ENCODE data around the gene CHCHD6. TPM values are rescaled to one million over a fixed set of nuclear protein-coding genes. Genes with fewer than 3 reads are reported as not detected.

Gene CHCHD6
- total RNA-seq, 4 donors from 2014 or later, result 2.0 to 11.5 (median 10.0) TPM

DNA sequence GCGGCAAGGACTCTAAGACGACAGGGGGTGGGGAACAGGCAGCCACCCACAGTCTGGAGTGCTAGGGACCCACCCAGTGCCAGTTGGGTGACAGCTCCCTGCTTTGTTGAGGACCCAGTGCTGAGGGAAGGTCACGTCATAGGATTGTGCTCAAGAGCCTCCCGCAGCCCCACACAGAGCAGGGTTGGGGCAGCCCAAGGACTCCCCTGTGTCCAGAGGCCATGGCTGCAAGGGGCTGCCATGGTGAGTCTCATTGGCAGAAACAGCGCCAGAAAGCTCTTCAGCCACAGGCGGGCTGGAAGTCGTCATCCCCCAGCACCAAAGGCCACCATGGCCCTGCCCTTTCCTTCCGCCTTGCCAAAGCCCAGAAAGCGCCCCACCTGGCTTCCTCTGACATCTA lies 241.9 kb downstream of the CHCHD6 start:
- TF ChIP-seq, protein P1, sequence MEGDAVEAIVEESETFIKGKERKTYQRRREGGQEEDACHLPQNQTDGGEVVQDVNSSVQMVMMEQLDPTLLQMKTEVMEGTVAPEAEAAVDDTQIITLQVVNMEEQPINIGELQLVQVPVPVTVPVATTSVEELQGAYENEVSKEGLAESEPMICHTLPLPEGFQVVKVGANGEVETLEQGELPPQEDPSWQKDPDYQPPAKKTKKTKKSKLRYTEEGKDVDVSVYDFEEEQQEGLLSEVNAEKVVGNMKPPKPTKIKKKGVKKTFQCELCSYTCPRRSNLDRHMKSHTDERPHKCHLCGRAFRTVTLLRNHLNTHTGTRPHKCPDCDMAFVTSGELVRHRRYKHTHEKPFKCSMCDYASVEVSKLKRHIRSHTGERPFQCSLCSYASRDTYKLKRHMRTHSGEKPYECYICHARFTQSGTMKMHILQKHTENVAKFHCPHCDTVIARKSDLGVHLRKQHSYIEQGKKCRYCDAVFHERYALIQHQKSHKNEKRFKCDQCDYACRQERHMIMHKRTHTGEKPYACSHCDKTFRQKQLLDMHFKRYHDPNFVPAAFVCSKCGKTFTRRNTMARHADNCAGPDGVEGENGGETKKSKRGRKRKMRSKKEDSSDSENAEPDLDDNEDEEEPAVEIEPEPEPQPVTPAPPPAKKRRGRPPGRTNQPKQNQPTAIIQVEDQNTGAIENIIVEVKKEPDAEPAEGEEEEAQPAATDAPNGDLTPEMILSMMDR (IDR thresholded peaks at IDR 0.05; ENCODE audit: low read depth), result no peak

DNA sequence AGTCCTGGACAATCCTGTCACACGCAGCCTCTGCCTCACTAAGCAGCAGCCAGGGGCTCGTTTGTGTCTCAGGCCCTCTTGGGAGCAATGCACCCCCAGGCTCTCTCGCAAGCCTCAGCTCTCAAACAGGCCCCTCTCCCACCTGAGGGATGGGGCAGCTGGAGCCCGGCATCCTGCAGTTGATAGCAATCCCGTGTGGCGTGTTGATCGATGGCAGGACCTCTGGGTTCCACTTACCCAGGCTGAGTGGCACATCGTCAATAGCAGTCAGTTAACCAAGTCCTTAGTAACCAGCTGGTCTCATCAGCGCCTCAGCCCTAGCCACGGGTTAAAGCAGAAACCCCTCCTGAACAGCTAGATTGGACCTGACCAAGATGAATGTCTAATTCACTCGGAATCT lies 242.4 kb downstream of the CHCHD6 start:
- TF ChIP-seq, protein P1 (IDR thresholded peaks at IDR 0.05; ENCODE audit: low read depth), result no peak

DNA sequence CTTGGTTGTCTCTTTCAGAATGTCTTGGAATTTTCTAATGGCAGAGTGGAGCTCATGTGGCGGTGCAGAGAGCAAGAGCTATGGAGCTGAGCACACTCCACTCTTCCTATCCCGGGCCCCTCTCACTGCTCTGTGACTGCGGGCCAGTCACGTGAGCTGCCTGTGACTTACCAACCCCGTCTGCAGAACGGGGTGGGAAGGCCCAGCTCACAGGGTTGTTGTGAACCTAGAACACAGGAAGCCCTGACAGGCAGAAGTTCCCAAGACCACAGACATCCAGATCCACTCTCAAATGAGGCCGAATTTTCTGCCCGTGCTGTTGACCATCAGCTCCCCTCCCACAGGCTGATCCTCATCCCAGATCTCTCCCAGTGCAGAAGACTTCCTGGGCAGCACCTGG lies 243.4 kb downstream of the CHCHD6 start:
- TF ChIP-seq, protein P1 (IDR thresholded peaks at IDR 0.05; ENCODE audit: low read depth), result no peak

DNA sequence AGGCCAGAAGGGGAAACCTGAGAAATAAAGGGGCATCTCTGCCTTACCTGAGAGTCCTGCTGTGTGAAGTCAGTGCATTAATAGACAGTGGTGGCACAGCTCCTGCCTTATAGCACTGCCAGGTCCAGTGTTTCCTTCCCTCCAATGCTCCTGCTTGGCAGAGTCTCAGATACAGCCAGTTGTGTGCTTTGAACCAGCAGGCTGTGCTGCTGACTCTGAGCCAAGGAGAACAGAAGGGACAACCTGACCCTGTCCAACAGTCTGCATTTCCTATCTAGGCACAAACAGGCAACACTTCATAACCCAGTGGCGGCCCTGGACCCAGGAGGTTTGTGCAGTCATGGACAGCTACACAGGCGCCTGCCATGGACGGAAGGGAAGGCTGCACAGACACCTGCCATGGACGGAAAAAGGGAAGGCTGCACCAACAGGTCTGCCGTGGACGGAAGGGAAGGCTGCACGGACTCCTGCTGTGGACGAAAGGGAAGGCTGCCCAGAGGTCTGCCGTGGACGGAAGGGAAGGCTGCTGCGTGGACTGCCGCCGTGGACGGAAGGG lies 245.0 kb downstream of the CHCHD6 start:
- TF ChIP-seq, protein P1 (IDR thresholded peaks at IDR 0.05; ENCODE audit: low read depth), result no peak

DNA sequence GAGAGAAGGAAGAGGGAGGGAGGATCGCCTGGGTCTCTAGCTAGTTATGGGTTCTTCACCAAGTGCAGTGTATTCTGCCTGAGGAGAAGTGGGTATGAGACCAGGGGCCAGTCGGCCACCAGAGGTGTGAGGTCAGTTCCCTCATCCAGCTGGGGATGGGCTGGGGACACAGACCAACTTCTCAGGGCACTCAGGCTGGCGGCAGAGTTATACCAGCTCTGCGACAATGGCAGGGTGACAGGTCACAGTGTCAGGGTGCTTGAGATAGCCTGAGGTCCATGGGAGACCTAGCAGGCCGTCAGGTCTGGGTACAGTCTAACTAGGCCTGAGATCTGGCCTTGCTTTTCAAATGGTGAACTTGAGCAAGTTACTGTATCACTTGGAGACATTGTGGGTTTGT lies 247.5 kb downstream of the CHCHD6 start:
- TF ChIP-seq, protein P1 (IDR thresholded peaks at IDR 0.05; ENCODE audit: low read depth), result no peak

DNA sequence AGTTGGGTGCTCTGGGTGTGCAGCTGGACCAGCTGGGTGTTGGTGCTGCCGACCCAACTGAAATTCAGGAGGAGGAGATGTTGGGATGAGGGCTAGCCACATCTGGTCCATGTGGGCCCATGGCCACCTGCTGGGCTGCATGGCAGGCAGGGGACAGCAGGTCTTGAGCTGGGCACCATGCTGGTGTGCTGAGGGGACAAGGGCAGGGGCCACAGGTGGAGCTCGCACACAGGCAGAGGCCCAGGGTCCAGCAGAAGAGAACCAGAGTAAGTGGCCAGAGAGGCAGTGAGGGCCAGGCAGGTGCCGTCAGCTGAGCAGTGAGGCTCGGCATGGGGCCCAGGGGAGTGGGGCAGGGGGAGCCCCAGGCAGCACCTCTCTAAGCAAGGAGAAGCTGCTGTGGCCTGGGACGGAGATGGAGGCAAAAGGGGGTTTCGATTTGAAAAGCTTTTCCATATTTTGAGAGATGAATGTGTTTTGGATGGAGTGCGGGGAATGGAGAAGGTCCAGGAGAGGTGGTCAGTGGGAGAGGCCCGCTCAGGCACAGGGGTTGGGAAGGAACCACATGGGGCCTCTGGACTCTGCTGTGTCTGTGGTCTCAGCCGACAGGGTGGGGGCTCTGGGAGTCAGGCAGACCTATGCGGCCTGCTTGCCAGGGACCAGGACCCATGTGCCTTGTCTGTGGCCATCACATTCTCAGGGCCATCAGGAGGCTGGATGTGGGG lies 248.4 kb downstream of the CHCHD6 start:
- TF ChIP-seq, protein P1 (IDR thresholded peaks at IDR 0.05; ENCODE audit: low read depth), result no peak

DNA sequence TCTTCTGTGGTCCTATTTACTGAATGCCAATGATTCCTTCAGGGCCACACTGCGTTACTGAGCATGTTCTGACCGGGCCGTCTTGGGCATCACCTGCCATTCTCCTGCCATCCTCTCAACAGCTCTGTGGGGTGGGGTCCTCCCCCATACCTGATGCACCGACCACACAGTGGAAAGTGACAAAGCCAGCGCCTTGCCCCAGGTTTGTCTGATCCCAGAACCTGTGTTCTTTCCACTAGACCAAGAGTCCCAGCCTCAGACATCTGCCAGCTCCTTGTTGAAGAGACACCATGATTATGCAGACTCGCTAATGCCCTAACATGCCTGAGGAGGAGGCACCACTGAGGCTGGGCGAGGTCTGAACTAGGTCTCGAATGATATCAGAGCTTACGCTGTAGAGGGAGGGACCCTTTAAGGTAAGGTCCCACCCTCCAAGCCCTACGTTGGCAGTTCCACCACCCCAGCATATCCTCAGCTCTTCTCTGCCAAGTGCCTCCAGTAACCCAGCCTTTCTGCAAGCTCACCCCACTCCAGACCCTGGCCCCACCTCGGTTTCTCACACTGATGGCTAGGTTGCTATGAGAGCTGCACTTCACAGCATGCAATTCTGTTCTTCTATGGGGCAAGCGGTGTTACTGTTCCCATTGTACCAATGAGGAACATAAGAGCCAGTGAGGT lies 249.1 kb downstream of the CHCHD6 start:
- TF ChIP-seq, protein P1 (IDR thresholded peaks at IDR 0.05; ENCODE audit: low read depth), result no peak
